Neural crest cell (in vitro differentiated cells): ENCODE measurements around the gene MAP3K13. TPM values are rescaled to one million over a fixed set of nuclear protein-coding genes. Genes with fewer than 3 reads are reported as not detected.

Experiments
- DNase-seq: peaks from one replicate; pipeline ENCODE4 v3.0.0; 2021; ENCODE audit warnings: low read depth, mixed read lengths, low spot score
- H3K27ac Mint-ChIP-seq: one replicate; pipeline ENCODE4 v1.8.0; 2021; ENCODE audit warnings: mild to moderate bottlenecking, mixed read lengths; ENCODE audit not compliant: unreplicated experiment
- H3K27me3 Mint-ChIP-seq: 2 replicates; pipeline ENCODE4 v1.8.0; 2021; ENCODE audit warnings: low read depth, mild to moderate bottlenecking, mixed read lengths
- H3K36me3 Mint-ChIP-seq: 2 replicates; pipeline ENCODE4 v1.8.0; 2021; ENCODE audit warnings: low read depth, mild to moderate bottlenecking, mixed read lengths
- H3K4me1 Mint-ChIP-seq: 2 replicates; pipeline ENCODE4 v1.8.0; 2021; ENCODE audit warnings: mixed read lengths
- H3K4me3 Mint-ChIP-seq: one replicate; pipeline ENCODE4 v1.8.0; 2021; ENCODE audit warnings: mild to moderate bottlenecking, mixed read lengths
- H3K9me3 Mint-ChIP-seq: 2 replicates; pipeline ENCODE4 v1.8.0; 2021; ENCODE audit warnings: mixed read lengths
- long read RNA-seq: library from polyadenylated mRNA; unstranded; transcript quantifications from one replicate; pipeline ENCODE4 v2.0.0, GENCODE V29; 2020
- total RNA-seq: library from RNA; stranded (reverse); gene quantifications from 2 replicates; pipeline ENCODE4 v1.2.1, GENCODE V29; 2021
- TF ChIP-seq, protein P1 (sequence below): fragments of 200-600 bp; sonication (generic); conservative IDR thresholded peaks from 2 replicates; pipeline ENCODE4 v1.5.0; 2021; ENCODE audit warnings: antibody characterized with exemption, mild to moderate bottlenecking

The MAP3K13 gene, protein sequence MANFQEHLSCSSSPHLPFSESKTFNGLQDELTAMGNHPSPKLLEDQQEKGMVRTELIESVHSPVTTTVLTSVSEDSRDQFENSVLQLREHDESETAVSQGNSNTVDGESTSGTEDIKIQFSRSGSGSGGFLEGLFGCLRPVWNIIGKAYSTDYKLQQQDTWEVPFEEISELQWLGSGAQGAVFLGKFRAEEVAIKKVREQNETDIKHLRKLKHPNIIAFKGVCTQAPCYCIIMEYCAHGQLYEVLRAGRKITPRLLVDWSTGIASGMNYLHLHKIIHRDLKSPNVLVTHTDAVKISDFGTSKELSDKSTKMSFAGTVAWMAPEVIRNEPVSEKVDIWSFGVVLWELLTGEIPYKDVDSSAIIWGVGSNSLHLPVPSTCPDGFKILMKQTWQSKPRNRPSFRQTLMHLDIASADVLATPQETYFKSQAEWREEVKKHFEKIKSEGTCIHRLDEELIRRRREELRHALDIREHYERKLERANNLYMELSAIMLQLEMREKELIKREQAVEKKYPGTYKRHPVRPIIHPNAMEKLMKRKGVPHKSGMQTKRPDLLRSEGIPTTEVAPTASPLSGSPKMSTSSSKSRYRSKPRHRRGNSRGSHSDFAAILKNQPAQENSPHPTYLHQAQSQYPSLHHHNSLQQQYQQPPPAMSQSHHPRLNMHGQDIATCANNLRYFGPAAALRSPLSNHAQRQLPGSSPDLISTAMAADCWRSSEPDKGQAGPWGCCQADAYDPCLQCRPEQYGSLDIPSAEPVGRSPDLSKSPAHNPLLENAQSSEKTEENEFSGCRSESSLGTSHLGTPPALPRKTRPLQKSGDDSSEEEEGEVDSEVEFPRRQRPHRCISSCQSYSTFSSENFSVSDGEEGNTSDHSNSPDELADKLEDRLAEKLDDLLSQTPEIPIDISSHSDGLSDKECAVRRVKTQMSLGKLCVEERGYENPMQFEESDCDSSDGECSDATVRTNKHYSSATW
- total RNA-seq: 18.8 and 20.7 TPM in 2 replicates
- long read RNA-seq, transcript MAP3K13-212 (3 exons, 1,681 nt): major isoform, 6 of 10 reads
- long read RNA-seq, partial matches to known transcripts: 1 of 10 reads
- long read RNA-seq, other reads (novel, unspliced or antisense): 3 of 10 reads

- H3K4me3 Mint-ChIP-seq: peak within 1 kb of the TSS; percentile 91
- H3K4me1 Mint-ChIP-seq: peaks cover 19% of the 10 kb centered on the region
- H3K9me3 Mint-ChIP-seq: no peaks in the 10 kb centered on the region
- DNase-seq: peak; percentile 57
- H3K27ac Mint-ChIP-seq: peak within 1 kb of the TSS; percentile 36
- TF ChIP-seq, protein P1, sequence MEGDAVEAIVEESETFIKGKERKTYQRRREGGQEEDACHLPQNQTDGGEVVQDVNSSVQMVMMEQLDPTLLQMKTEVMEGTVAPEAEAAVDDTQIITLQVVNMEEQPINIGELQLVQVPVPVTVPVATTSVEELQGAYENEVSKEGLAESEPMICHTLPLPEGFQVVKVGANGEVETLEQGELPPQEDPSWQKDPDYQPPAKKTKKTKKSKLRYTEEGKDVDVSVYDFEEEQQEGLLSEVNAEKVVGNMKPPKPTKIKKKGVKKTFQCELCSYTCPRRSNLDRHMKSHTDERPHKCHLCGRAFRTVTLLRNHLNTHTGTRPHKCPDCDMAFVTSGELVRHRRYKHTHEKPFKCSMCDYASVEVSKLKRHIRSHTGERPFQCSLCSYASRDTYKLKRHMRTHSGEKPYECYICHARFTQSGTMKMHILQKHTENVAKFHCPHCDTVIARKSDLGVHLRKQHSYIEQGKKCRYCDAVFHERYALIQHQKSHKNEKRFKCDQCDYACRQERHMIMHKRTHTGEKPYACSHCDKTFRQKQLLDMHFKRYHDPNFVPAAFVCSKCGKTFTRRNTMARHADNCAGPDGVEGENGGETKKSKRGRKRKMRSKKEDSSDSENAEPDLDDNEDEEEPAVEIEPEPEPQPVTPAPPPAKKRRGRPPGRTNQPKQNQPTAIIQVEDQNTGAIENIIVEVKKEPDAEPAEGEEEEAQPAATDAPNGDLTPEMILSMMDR: no peak
- H3K27me3 Mint-ChIP-seq: peaks cover 49% of the 10 kb centered on the region
- no peaks in the 10 kb centered on the region for H3K36me3 Mint-ChIP-seq
Observed at GRCh38 chr3:185362850-185363661, at the start of gene MAP3K13. TSS of gene MAP3K13 (plus strand) at chr3:185363136. CDS start at chr3:185428582, 65,446 bp downstream.

DNA sequence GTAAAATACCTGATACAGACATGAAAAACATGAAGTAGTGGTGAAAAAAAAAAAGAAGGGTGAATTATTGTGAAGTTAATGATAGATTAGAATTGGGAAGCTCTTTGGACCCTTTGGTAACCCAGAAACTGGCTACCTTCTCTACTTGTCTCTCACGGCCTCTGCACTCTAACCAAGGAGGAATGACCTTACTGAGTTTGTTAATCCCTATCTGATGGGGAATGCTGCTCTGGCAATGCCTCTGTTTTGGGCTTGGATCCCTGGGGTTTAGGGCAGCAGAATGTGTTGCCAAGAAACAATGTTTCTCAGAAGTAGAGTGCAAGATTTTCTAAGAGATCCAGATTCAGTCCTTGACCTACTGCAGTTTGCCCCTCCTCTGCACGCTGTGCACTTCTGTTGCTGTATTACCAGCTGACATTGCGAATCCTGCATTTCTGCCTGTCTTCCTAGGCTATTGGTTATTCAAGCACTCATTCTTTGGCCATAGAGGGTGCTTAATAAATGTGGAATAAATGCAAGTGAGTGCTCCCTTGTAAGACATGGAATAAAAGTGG is 49.2 kb upstream of the MAP3K13 start:
- no peak overlapping the region for H3K4me3 Mint-ChIP-seq
- H3K9me3 Mint-ChIP-seq: peaks cover 15% of the 10 kb centered on the region
- DNase-seq: no peak
- peaks cover 10% of the 10 kb centered on the region for H3K4me1 Mint-ChIP-seq
- peak overlapping the region; percentile 50 for H3K27ac Mint-ChIP-seq
- H3K27me3 Mint-ChIP-seq: no peaks in the 10 kb centered on the region
- peaks cover 16% of the 10 kb centered on the region for H3K36me3 Mint-ChIP-seq
- TF ChIP-seq, protein P1: no peak

- TF ChIP-seq, protein P1: no peak
- no peaks in the 10 kb centered on the region for H3K4me1 Mint-ChIP-seq
- no peaks in the 10 kb centered on the region for H3K36me3 Mint-ChIP-seq
- H3K27me3 Mint-ChIP-seq: no peaks in the 10 kb centered on the region
- H3K4me3 Mint-ChIP-seq: no peak overlapping the region
- H3K27ac Mint-ChIP-seq: no peak overlapping the region
- H3K9me3 Mint-ChIP-seq: no peaks in the 10 kb centered on the region
- no peak for DNase-seq
Observed at GRCh38 chr3:185316740-185317412, 46.1 kb upstream of the MAP3K13 start.

- H3K36me3 Mint-ChIP-seq: no peaks in the 10 kb centered on the region
- H3K9me3 Mint-ChIP-seq: no peaks in the 10 kb centered on the region
- H3K27me3 Mint-ChIP-seq: no peaks in the 10 kb centered on the region
- no peak for DNase-seq
- no peak overlapping the region for H3K4me3 Mint-ChIP-seq
- TF ChIP-seq, protein P1: no peak
- H3K27ac Mint-ChIP-seq: no peak overlapping the region
- peaks cover 5% of the 10 kb centered on the region for H3K4me1 Mint-ChIP-seq
Observed at GRCh38 chr3:185317674-185318073, 45.3 kb upstream of the MAP3K13 start.
